EH (cell line): ENCODE measurements around the gene PAXX.
"Not testable (repeated sequence)": the region's sequence is repeated elsewhere in the genome, so short reads cannot be mapped to it uniquely, and the experiment has no call there.

Experiments used
- DNase-seq: peaks from one replicate; pipeline ENCODE4 v3.0.0-alpha.2; 2015; ENCODE audit warnings: low read depth

PAXX gene

DNA sequence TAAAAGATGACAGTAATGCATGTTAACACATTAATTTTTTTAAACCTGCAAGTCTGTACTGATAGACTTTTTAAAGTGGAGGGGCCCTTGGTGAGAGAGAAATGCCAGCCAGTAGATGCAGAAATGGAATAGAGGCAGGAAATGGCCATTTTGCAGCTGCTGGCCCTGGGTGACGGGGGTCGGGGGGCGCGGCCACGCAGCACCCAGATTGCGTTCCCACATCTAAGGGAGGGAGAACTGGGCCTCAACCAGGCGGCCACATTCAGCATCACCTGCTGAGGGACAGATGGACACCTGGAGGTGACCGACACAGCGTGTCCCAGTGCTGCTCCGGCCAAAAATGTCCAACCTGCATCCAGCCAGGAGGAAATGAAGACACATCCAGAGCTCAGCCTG, 10.4 kb downstream of the PAXX start:
- no peak for DNase-seq

DNA sequence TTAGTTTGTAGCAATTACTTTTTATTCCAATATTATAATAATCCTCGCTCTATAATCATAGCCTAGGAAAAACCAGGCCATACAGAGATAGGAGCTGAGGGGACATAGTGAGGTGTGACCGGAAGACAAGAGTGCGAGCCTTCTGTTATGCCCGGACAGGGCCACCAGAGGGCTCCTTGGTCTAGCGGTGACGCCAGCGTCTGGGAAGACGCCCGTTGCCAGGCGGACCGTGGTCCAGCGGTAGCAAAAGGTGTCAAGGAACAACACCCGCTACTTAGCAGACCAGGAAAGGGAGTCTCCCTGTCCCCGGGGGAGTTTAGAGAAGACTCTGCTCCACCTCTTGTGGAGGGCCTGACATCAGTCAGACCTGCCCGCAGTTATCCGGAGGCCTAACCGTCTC, 12.1 kb downstream of the PAXX start:
- not testable (repeated sequence) for DNase-seq

DNA sequence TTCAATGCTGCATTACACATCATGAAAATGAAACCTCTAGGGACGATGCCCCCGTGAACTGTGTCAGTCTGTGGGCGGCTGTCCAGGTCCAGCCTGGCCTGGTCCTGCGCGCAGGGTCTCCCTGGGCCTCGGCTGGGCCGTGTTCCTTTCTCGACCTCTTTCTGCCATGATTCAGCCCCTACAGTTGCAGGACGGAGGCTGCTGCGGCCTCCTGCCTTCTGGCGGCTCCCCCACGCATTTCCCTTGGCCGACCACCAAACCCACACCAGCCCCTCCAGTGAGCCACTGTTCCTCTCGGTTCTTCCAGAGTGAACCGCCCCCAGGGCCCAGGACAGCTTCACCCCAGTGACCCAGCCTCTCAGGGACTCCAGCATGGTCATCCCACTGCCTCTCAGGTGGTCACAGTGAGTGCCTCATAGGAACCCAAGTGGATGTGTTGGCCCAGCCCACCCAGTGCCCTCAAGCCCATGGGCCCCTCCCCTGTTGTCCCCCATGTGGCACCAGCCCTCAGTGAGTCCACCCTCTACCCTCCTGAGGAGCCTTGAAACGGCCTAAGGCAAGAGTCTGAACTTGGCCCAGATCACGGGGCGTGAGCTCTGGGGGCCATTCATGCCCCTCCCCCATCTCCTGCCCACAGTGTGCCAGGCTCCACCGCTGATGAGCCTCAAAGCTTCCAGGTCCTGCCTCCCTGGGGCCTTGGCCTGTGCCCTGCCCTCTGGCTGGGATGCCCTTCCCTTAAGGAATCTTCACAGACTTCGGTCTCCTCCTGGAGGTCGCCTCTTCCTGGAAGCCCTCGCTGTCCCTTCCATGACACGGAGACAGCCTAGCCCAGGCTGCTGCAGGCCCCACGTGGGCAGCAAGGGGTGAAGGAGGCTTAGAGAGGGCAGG, 14.1 kb downstream of the PAXX start:
- no peak for DNase-seq

DNA sequence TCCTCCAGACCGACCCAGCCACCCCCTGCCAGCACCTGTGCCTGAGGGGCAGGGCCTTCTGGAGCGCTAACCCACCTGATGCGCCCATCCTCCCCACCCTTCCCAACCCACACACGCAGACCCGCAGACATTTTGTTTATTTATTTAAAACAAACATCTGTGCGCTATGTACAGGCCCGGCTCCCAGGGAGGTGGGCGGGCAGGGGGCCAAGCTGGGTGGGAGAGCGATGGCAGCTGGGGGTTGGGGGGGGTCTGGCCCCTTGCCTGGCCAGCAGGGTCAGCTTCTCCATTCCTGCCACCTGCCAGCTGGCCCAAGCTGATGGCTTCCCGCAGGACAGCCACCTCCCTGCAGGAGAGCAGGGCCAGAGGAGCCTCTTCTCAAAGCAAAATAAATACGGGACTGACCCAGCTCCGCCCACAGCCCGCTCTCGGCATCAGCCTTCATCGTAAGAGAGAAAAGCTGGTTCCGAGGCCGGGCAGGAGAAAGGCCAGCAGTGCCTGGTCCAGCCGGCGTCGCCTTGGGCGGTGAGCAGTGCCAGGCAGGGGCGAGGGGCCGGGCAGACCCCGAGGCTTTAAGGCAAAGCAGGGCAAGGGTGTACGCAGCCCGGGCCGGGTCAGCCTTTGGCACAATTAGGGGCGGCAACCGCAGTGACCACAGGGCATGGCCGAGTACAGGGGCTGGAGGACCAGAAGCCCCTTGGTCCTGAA, 15.0 kb downstream of the PAXX start:
- no peak for DNase-seq

DNA sequence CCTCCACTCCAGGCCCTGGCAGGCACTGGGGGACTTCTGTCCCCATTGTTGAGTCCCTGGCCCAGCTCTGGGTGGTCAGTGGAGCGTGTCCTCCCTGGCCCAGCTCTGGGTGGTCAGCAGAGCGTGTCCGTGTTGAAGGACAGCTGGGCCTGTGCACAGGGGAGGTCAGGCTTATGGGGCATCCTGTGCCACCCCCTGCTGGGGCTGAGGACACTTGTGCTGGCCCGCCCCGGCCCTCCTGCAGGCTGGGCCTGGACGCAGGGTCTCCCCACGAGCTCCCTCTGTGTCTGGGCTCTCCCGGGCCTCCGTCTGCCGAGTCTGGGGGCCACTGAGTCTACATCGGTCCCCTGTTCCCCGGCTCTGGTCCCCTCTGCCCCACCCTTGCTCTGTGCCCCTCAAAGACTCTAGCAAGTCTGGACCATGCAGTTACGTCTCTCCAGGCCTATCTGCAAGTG, 15.6 kb downstream of the PAXX start:
- DNase-seq = no peak

DNA sequence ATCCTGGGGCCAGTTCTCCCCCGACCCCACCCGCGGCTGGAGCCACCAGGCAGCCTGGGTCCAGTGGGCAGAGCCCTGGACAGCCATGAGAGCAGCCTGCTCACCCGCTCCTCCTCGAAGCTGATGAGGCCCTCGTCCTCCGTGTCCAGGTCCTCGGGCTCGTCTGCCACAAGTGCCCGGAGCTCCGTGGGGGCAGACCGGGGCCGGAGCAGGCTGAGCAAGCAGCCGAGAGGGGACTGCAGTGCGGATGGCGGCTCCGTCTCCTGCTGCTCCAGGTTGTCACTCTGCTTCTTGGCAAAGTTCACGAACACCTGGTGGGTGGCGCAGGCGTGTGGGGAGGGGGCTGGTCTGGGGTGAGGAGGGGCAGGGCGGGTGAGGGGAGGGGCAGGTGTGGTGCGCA, 16.1 kb downstream of the PAXX start:
- DNase-seq = no peak

DNA sequence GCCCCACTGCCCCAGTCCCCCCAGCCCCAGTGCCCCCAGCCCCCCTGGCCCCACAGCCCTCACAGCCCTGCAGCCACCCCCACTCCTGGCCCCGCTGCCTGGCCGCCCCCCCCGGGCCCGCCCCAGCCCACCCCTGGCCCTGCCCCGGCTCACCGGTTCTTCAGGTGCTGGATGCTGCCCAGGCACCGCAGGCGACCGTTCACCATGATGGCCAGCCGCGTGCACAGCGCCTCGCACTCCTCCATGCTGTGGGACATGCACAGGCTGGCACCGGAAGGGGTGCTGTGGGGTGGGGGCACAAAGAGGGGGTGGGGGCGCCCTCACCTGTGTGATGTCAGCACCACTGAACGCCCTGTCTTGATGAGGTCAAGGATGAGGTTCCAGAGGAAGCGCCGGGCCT, 17.0 kb downstream of the PAXX start:
- DNase-seq = no peak

DNA sequence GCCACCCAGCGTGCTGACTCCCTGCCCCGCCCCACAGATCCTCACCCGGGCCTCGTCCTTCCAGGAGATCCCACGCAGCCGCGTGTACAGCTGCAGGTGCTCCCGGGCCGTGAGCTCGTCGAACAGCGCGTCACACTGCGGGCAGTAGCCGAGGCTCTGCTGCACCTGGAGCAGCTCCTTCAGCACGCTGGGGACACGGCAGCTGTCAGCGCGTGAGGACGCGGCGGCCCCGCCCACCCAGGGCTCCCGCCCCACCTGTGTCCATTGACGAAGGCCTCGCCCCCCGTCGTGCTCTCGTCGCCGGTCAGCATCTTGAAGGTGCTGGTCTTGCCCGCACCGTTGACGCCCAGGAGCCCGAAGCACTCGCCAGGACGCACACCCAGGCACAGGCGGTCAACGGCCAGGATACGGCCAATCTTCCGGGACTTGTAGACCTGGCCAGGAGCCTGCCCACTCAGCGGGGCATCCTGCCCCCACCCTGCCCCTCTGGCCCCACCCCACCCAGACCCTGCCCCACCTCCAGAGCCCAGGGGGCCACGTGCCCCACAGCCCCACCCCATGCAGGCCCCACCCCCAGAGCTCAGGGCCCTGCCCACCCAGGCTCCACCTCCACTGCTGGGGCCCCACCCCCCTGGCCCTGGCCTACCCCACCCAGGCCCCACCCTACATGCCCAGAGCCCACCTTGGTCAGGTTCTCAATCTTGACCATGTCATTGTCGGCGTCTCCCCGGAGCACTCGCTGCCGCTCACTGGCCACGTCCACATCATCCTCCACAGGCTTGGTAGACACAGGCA, 17.9 kb downstream of the PAXX start:
- DNase-seq = no peak

DNA sequence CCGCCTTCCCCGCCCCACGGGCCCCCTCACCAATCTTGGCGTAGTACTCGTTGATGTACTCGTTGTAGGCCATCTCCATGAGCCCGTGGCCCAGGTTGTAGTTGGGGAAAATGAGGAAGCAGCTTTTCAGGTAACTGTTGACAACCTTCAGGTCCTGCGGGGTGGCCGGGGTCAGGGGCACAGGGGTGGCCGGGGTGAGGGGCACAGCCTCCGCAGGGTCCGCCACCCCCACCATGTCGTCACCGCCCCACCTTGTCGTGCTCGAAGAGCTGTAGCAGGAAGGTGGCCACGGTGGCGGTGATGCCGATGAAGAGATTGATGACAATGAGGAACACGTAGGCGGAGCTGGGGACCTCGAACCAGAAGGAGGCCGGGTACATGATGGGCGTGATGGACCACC, 18.9 kb downstream of the PAXX start:
- no peak for DNase-seq

DNA sequence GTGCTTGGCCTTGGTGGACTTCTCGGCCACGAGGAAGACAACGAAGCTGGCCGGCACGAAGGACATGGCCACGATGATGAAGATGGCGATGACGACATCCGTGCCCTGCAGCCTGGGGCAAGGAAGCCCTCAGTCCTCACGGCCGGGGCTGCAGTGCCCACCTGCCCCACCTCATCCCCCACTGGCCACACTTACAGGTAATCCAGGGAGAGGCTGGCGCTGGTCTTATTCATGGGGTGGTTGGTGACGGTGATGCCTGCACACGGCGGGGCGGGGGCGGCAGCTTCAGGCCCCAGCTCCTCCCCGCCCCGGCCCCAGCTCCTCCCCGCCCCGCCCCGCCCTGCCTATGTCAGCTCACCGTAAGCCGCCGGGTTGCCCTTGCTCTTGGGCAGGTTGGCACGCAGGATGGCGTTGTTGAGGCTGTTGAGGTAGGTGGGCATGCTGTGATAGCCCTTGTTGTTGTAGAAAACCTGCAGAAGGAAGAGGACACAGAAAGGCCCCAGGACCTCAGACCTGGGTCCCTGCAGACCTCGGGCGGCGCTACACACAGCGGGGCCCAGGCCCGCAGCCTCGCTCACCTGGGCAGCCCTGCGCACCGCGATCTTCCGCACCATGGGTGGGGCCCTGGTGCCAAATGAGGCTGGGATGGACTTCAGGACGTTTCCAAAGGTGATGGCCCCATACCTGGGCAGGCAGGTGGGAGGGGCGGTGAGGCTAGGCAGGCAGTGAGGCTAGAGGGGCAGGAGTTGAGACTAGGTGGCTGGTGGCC, 19.9 kb downstream of the PAXX start:
- DNase-seq = no peak

DNA sequence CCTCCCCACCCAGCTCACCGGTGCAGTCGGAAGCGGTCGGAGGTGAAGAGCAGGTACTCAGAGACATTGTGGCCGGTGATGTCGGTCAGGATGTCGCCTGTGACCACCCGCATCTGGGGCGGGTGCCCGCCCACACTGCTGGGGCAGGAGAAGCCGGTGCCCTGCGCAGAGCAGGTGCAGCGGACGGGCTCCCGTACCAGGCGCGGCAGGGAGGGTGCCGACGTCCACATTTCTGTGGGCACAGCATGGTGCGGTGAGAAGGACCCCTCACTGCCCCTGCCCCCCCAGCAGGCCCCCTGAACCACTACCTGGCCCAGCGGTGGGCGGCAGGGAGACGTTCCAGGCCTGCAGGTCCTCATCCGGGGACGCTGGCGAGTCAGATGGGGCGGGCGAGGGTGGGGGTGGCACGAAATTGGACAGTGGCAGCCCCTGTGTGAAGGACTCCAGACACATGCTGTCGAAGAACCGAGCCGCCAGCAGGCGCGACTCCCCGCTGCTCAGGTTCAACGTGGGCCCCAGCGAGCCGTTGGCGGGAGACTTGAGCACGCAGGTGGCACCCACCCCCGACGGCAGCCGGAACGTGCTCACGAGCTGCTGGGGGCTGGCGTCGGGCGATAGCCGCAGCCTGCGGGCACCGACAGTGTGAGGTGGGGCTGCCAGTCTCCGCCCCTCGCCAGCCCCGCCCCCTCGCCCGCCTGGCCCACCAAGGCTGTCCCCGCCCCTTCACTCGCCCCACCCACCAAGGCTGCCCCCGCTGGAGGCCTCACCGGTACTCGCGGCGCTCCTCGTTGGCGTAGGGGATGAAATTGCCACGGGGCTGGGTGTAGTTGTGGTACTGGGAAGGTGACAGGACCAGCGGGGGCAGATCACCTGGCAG, 20.7 kb downstream of the PAXX start:
- no peak for DNase-seq

DNA sequence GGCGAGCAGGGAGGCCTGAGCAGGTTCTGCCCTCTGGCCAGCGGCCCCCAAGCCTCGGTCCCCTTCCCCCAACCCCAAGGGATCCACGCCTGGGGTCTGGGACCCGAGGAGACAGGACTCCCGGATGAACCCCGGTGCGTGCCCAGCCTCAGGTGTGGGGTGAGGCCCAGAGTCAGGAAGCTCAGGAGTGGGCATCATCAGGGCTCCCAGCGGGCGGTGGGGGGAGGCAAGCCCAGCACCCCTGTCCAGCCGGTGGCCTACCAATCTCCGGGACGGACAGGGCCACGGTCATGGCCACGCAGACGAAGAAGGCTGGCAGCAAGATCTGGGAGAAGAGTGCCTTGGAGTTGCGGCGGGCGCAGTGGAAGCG, 21.3 kb downstream of the PAXX start:
- DNase-seq = no peak

DNA sequence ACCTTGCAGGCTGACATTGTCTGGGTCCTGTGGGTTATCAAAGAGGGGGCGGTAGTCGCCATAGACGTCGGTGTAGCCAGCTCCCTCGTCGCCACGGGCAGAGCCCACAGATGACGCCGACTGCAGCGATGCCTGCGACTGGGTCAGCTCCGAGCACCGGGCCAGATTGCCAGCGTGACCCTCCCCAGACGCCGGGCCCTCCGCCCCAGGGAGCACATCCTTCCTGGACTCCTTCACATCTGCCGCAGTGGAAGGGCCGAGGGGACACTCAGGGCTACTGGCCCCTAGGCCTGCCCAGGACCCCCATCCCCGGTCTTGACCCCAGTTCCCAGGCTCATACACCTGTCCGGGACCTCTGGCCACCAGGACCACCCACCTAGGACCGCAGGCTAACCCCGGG, 21.9 kb downstream of the PAXX start:
- no peak for DNase-seq

DNA sequence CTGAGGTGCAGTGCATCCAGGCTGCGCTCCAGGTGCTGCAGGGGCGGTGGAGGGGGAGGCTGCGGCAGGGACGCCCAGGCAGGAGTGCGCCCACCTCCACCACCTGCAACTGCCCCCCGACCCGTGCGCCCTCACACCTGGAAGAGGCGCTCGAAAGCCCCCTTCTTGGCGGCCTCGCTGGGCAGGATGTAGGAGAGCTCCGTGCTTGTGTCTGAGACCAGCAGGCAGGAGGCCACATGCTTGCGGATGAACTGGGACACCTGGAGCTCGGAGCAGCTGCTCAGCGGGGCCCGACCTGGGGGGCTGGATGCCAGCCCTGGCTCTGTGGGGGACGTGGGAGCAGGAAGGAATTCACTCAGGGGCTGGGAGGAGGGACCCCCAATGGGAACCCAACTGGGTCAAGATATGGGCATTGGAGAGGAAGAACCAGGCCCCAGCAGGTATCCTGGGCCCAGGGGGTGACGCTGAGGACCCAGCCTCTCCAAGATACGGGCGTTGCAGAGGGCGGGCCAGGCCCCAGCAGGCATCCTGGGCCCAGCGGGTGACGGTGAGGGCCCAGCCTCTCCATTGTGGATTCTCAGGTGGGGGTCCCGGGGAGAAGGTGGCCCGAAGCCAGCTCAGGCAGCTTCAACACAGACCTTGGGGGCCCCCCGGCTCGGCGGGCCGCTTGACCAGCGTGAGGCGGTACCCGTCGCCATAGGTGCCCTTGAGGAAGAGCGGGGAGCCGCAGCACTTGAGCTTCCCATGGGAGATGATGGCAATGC, 22.7 kb downstream of the PAXX start:
- no peak for DNase-seq

DNA sequence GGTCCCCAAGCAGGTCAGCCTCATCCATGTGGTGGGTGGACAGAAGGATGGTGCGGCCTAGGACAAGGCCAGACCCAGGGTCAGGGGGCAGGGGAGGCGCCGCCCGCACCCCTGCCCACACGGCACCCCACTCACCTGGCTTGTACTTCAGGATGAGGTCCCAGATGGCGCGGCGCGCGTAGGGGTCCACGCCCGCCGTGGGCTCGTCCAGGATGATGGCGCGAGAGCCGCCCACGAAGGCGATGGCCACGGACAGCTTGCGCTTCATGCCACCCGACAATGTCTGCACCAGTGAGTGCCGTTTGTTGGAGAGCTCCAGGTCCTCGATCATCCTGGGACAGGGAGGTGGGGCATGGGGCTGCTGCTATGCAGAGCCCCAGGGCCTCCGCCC, 23.3 kb downstream of the PAXX start:
- no peak for DNase-seq

DNA sequence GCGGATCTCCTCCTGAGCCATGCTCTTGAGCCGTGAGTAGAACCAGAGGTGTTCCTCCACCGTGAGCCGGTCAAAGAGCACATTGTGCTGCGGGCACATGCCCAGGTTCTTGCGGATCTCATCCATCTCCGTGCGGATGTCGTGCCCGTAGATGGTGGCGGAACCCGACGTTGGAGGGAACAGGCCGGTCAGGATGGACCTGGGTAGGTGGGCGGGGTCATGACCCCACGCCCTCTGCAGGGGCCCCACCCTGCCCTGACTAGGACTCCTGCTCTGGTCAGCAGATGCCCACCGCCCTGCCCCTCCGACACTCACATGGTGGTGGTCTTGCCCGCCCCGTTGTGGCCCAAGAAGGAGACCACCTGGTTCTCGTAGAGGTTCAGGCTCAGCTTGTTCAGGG, 23.8 kb downstream of the PAXX start:
- DNase-seq = no peak

DNA sequence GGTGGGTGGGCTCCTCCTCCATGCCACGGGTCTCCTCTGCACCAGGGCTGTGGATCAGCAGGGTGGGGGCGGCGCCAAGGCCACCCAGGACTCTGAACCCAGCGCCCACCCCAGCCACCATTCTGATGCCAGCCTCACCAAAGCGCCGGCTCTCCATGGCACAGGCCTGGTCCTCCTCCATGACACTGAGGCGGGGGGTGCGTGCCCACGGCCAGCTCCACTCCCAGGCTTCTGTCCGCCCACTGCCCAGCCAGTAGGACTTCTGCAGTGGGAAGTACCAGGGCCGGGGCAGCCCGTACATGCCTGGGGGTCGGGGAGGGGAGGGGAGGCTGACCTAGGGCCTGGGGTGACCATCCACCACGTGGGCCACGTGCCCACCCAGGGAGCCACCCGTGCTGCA, 24.2 kb downstream of the PAXX start:
- no peak for DNase-seq

DNA sequence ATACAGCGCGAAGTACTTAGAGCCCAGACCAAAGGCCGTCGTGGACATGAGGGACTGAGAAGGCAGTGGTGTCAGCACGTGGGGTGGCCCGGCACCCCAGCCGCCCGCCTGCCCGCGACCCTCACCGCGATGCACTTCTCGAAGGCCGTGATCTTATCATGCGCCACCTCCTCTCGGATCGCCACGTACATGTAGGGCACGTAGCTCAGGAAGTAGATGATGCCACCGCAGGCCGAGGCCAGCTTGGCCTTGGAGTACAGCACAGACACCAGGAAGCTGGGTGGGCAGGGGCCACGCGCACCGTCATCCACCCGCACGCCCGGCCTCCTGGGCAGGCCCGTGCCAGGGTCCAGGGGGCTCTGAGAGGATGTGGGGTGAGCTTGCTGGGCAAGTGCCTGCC, 24.8 kb downstream of the PAXX start:
- no peak for DNase-seq

DNA sequence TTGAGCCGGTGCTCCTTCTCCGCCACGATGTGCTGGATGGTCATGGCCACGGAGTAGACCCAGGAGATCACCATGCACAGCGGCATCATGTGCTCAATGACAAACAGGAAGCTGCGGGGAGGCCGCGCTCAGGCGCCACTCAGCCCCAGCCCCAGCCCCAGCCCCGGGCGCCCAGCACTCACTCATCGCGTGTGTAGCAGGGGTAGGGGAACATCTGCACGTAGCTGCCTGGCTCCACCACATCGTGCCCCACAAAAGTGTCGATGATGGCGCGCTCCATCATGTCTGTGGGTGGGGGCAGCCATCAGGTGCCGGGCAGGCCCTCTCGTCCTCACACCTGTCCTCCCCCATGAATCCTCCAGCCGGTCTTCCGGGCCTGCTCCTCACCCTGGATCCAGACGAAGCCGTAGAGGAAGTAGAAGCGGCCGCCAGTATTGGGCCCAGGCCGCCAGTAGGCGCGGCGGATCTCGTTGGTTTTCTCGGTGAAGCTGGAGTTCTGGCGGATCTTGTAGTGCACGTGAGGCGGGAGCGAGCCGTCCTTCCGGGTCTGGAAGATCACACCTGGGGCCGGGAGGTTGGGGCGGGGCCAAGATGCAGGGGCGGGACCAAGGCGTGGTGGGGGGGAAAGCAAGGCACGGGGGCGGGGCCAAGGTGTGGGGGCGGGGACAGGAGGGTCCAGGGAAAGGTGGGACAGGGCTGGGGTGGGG, 25.7 kb downstream of the PAXX start:
- DNase-seq = no peak
